ENCODE measurements around the gene PURB.

DNA sequence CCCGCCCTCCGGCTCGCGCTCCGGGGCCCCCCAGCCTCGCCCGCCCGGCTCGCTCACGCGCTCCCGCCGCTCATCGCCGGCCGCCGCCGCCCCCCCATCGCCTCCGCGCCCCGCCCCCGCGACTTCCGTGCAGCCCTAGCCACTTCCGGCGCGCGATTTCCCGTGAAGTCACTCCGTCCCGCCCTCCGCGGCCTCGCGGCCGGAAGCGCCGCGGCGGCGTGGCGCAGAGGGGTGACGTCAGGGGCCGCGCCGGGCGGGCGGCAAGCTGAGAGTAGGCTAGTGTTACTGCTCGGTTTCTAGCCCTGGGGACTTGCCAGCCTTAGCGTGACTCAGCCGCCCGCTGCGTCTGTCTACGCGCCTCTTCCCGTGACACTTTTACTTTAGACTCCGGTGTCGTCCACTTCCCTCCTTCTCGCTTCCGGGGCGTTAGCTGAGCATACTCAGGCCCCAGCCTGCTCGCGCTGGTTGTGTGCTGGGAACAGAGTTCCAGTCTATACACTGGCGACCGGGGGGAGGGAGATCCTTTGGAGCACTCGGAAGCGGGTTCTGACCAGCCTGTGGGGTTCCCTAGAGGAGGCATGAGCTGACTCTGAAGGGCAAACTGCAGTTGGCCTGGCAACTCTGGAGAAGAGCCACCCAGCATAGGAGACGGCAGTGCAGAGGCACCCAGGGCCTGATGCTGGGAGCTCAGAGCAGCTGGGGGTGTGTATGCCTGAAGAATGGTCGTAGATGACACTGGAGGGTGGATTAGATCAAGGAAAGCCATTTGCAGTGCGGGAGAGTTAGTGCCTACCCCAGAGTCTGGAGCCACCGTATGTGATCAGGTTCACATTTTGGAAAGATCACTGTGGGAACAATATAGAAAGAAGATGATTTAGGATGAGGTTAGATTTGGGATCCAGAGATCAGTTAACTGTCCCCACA is at the start of gene PURB:
- TF ChIP-seq, protein P1, sequence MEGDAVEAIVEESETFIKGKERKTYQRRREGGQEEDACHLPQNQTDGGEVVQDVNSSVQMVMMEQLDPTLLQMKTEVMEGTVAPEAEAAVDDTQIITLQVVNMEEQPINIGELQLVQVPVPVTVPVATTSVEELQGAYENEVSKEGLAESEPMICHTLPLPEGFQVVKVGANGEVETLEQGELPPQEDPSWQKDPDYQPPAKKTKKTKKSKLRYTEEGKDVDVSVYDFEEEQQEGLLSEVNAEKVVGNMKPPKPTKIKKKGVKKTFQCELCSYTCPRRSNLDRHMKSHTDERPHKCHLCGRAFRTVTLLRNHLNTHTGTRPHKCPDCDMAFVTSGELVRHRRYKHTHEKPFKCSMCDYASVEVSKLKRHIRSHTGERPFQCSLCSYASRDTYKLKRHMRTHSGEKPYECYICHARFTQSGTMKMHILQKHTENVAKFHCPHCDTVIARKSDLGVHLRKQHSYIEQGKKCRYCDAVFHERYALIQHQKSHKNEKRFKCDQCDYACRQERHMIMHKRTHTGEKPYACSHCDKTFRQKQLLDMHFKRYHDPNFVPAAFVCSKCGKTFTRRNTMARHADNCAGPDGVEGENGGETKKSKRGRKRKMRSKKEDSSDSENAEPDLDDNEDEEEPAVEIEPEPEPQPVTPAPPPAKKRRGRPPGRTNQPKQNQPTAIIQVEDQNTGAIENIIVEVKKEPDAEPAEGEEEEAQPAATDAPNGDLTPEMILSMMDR (IDR thresholded peaks at IDR 0.05): no peak
- TF ChIP-seq POLR2A (IDR thresholded peaks at IDR 0.05): peak; percentile 95 to 96
- peak; percentile 98 for TF ChIP-seq POLR2AphosphoS5 (IDR thresholded peaks at IDR 0.05)
- no peak for TF ChIP-seq EP300 (IDR thresholded peaks at IDR 0.05)
